ENCODE results near the gene TCP11. TPM values are rescaled to one million over a fixed set of nuclear protein-coding genes. Genes with fewer than 3 reads are reported as not detected.

Gene TCP11
- total and polyA plus RNA-seq, 3 experiments from 2014 or later, result not detected

DNA sequence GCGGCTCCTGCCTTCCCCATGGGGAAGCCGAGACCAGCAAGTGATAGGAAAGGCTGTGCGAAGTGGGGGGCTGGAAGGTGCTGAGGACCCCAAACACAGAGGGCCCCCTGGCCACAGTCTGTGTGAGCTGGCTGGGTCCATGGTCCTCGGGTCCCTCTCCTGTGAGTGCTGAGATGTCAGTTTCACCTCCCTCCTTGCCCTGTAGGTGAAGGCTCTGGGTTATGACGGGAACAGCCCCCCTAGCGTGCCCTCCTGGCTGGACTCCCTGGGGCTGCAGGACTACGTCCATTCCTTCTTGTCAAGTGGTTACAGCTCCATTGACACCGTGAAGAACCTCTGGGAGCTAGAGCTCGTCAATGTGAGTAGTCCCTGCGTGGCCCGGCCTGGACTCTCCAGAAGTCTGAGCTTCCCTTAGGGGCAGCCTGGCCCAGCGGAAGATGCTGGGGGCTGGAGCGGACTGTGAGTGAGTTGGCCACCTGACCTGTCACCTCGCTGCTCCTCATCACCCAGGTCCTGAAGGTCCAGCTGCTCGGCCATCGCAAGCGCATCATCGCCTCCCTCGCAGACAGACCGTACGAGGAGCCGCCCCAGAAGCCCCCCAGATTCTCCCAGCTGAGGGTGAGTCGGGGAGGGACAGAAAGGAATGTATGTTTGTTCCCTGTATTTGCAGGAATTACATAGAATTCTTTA lies 61.7 kb downstream of the TCP11 start:
- Mint-ChIP-seq H3K27ac (no peak overlapping the region), H3K36me3 (peaks cover 0 to 74% (median 13%) of the 10 kb centered on the region in 3 donors), H3K27me3 (no peaks in the 10 kb centered on the region), H3K9me3 (no peaks in the 10 kb centered on the region), H3K4me3 (no peak overlapping the region), H3K4me1 (no peaks in the 10 kb centered on the region)
- no peaks in the 10 kb centered on the region for H3K27me3 ChIP-seq (ENCODE audit: insufficient read depth, low read length, poor library complexity, severe bottlenecking)
- no peaks in the 10 kb centered on the region for H3K4me1 ChIP-seq (ENCODE audit: insufficient read depth, low read length)
- no peak overlapping the region for H3K4me3 ChIP-seq (ENCODE audit: low read length)
- ChIA-PET POLR2A (no interaction called here), CTCF (no interaction called here)
- no peaks in the 10 kb centered on the region for H3K9me3 ChIP-seq (ENCODE audit: low read length)
- H3K27ac ChIP-seq (ENCODE audit: low read depth, low read length), result no peak overlapping the region
- no peak for DNase-seq
- no peaks in the 10 kb centered on the region for H3K36me3 ChIP-seq (ENCODE audit: insufficient read depth, low read length)

DNA sequence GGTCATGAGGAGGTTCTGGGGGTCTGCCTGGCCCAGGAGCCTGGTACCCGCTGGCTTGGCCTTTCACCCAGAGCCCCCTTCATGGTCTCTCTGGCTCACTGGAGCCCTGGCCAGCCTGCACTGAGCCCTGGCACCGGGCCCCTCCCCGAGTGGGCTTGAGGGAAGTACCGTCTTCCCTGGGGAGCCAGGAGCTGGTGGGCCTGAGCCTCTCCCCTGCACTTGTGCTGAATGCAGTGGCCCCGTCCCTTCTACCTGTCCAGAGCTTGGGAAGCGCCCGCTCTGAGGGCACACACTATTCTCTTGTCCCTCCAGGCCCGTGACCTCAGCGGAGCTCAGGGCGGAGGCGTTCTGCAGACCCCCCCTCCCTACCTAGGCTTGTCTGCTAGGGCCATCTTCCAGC lies 62.2 kb downstream of the TCP11 start:
- no peak overlapping the region for H3K4me3 Mint-ChIP-seq
- Histone ChIP-seq H3K36me3 (ENCODE audit: insufficient read depth, low read length) (no peaks in the 10 kb centered on the region), H3K27me3 (ENCODE audit: insufficient read depth, low read length, poor library complexity, severe bottlenecking) (no peaks in the 10 kb centered on the region), H3K4me3 (ENCODE audit: low read length) (no peak overlapping the region), H3K4me1 (ENCODE audit: insufficient read depth, low read length) (no peaks in the 10 kb centered on the region), H3K27ac (ENCODE audit: low read depth, low read length) (no peak overlapping the region), H3K9me3 (ENCODE audit: low read length) (no peaks in the 10 kb centered on the region)
- no peak for DNase-seq
- no peak overlapping the region for H3K27ac Mint-ChIP-seq
- ChIA-PET POLR2A (no interaction called here), CTCF (no interaction called here)
- no peaks in the 10 kb centered on the region for H3K27me3 Mint-ChIP-seq
- no peaks in the 10 kb centered on the region for H3K4me1 Mint-ChIP-seq
- no peaks in the 10 kb centered on the region for H3K9me3 Mint-ChIP-seq
- peaks cover 0 to 76% (median 13%) of the 10 kb centered on the region in 3 donors for H3K36me3 Mint-ChIP-seq

DNA sequence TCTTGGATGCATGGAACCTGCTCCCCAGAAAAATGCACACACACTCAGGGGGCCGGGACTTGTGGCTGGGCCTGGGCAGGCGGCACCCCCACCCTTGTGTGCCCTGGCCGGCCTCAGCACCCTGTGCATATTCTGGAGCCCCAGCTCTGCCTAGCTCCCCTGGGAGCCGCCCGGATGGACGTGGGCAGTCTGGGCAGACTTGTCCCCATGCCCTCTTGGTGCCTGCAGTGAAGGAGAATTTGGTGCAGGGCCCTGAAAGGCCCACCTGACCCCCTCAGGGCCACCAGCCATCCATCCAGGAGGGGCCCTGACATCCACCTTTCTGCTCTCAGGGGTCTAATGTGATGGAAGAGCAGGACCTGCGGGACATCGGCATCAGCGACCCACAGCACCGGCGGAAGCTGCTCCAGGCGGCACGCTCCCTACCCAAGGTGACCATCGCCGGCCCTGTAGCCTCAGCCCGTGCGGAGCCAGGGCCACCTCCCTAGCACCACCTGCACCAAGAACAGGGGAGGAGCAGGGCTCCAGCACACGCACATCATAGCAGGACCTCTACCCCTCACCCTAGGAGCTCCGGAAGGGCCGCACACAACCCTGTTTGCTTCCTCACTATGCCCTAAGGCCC lies 62.8 kb downstream of the TCP11 start:
- Mint-ChIP-seq H3K36me3 (peaks cover 0 to 76% (median 13%) of the 10 kb centered on the region in 3 donors), H3K27me3 (no peaks in the 10 kb centered on the region), H3K9me3 (no peaks in the 10 kb centered on the region), H3K4me3 (no peak overlapping the region), H3K27ac (no peak overlapping the region), H3K4me1 (no peaks in the 10 kb centered on the region)
- no peak for DNase-seq
- Histone ChIP-seq H3K27ac (ENCODE audit: low read depth, low read length) (no peak overlapping the region), H3K27me3 (ENCODE audit: insufficient read depth, low read length, poor library complexity, severe bottlenecking) (no peaks in the 10 kb centered on the region), H3K9me3 (ENCODE audit: low read length) (no peaks in the 10 kb centered on the region), H3K36me3 (ENCODE audit: insufficient read depth, low read length) (no peaks in the 10 kb centered on the region), H3K4me3 (ENCODE audit: low read length) (no peak overlapping the region), H3K4me1 (ENCODE audit: insufficient read depth, low read length) (no peaks in the 10 kb centered on the region)
- POLR2A ChIA-PET, result no interaction called here
- CTCF ChIA-PET, result no interaction called here

DNA sequence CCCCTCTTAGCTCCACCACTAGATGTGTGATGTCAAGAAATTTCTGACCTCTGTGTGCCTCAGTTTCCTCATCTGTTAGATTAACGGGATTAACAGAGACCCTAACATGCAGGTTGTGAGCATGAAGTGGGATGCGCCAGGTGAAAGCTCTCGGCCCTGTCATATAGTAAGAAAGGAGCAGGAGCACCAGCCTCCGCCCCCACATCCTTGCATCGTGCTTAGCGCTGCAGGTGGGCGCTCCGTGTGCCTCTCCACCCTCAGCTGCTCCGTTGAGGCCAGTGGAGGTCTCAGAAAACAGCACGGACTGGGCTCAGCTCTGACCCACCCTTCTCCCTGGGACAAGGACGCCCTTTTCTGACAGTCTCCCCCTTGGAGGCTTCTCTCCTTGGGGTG lies 63.4 kb downstream of the TCP11 start:
- no peak overlapping the region for H3K27ac ChIP-seq (ENCODE audit: low read depth, low read length)
- ChIA-PET CTCF (no interaction called here), POLR2A (no interaction called here)
- no peaks in the 10 kb centered on the region for H3K27me3 ChIP-seq (ENCODE audit: insufficient read depth, low read length, poor library complexity, severe bottlenecking)
- no peak overlapping the region for H3K27ac Mint-ChIP-seq
- no peak overlapping the region for H3K4me3 ChIP-seq (ENCODE audit: low read length)
- no peaks in the 10 kb centered on the region for H3K4me1 ChIP-seq (ENCODE audit: insufficient read depth, low read length)
- no peak for DNase-seq
- H3K27me3 Mint-ChIP-seq, result no peaks in the 10 kb centered on the region
- no peaks in the 10 kb centered on the region for H3K36me3 ChIP-seq (ENCODE audit: insufficient read depth, low read length)
- no peak overlapping the region for H3K4me3 Mint-ChIP-seq
- H3K36me3 Mint-ChIP-seq, result peaks cover 0 to 72% (median 13%) of the 10 kb centered on the region in 3 donors
- H3K9me3 Mint-ChIP-seq, result no peaks in the 10 kb centered on the region
- H3K9me3 ChIP-seq (ENCODE audit: low read length), result no peaks in the 10 kb centered on the region
- no peaks in the 10 kb centered on the region for H3K4me1 Mint-ChIP-seq

DNA sequence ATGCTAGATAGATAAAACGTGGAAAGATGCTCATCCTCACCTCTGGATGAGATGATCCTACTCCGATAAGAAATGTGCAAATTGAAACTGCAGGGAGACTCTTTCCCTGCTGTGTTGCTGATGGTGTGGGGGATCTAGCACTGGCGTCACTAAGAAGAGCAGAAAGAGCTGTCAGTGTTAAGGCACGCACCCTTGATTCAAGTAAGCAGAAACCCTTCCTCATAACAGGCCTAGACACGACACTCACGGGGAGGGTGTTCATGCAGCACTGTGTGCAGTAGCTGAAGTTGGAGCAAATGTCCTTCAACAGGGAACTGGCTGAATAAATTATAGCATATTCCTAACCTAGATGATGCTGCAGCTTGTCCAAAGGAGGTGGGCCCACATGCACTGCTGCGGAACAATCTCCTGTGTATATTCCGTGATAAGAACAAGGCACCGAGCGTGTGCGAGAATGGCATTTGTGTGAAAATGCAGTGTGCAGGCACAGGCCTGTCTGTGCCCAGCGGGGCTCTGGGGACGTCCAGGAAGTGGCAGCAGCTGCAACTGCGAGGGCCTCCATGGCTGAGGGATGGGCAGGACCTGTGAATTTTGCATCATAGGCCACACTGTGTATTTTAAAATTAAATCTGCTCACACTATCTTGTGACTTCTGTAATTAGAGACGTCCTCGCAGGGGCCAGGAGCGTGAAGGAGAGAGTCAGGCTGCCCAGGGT lies 64.0 kb downstream of the TCP11 start:
- no peak overlapping the region for H3K4me3 ChIP-seq (ENCODE audit: low read length)
- no peaks in the 10 kb centered on the region for H3K4me1 ChIP-seq (ENCODE audit: insufficient read depth, low read length)
- Mint-ChIP-seq H3K4me3 (no peak overlapping the region), H3K27ac (no peak overlapping the region), H3K36me3 (peaks cover 0 to 69% (median 13%) of the 10 kb centered on the region in 3 donors), H3K4me1 (no peaks in the 10 kb centered on the region), H3K27me3 (no peaks in the 10 kb centered on the region), H3K9me3 (no peaks in the 10 kb centered on the region)
- POLR2A ChIA-PET, result no interaction called here
- no peaks in the 10 kb centered on the region for H3K27me3 ChIP-seq (ENCODE audit: insufficient read depth, low read length, poor library complexity, severe bottlenecking)
- H3K9me3 ChIP-seq (ENCODE audit: low read length), result no peaks in the 10 kb centered on the region
- H3K36me3 ChIP-seq (ENCODE audit: insufficient read depth, low read length), result no peaks in the 10 kb centered on the region
- CTCF ChIA-PET, result no interaction called here
- DNase-seq, result no peak
- no peak overlapping the region for H3K27ac ChIP-seq (ENCODE audit: low read depth, low read length)

DNA sequence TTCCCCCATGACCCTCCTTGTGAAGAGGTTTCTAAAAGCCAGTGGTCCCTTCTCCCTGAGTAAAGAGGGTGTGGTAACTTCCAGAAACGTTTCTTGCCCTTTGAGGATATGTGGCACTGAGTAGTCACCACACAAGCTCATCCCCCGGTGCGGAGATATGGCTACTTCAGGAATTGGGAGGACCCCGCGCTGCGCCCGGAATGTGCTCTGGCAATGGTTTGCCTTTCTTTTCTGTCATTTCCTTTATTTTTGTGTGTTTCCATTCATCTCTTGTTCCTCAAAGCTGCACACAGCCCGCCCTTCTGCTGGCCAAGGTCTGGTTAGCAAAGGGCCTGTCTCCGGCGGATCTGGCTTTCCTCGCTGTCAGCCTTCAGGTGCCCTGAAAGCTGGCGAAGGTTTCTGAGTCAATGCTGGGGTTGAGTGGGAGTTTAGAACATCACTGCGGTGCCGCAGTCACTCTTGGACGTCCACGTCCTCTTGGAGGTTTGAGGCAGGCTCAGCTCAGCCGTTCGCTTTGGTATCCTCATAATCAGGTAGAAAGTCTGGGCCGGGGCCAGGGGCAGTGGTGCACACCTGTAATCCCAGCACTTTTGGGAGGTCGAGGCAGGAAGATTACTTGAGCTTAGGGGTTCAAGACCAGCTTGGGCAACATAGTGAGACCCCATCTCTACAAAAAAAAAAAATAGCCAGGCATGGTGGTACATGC lies 67.2 kb downstream of the TCP11 start:
- no peak for DNase-seq
- H3K9me3 ChIP-seq (ENCODE audit: low read length), result no peaks in the 10 kb centered on the region
- ChIA-PET CTCF (no interaction called here), POLR2A (no interaction called here)
- no peaks in the 10 kb centered on the region for H3K36me3 ChIP-seq (ENCODE audit: insufficient read depth, low read length)
- H3K9me3 Mint-ChIP-seq, result no peaks in the 10 kb centered on the region
- no peaks in the 10 kb centered on the region for H3K27me3 Mint-ChIP-seq
- no peak overlapping the region for H3K4me3 ChIP-seq (ENCODE audit: low read length)
- H3K4me3 Mint-ChIP-seq, result no peak overlapping the region
- no peaks in the 10 kb centered on the region for H3K4me1 ChIP-seq (ENCODE audit: insufficient read depth, low read length)
- peaks cover 0 to 50% (median 13%) of the 10 kb centered on the region in 3 donors for H3K36me3 Mint-ChIP-seq
- no peaks in the 10 kb centered on the region for H3K4me1 Mint-ChIP-seq
- no peak overlapping the region for H3K27ac ChIP-seq (ENCODE audit: low read depth, low read length)
- H3K27me3 ChIP-seq (ENCODE audit: insufficient read depth, low read length, poor library complexity, severe bottlenecking), result no peaks in the 10 kb centered on the region
- no peak overlapping the region for H3K27ac Mint-ChIP-seq

DNA sequence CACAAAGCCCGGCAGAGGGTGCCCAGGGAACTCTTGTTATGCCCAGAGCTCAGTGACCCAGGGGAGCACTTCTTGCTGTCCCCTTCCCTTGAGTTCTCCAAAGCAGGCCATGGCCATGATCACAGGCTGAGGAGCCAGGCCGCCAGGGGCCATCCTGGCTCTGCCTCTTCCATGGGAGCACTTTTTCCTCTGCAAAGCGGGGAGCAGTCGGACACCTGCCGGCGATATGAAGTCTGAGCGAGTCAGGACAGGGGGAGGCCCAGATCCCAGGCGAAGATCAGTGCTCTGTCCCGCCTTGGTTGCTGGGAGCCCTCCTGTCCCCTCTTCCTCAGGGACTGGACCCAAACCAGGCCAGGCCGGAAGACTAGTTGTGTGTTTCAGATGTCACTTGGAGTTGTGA lies 67.9 kb downstream of the TCP11 start:
- no peaks in the 10 kb centered on the region for H3K36me3 ChIP-seq (ENCODE audit: insufficient read depth, low read length)
- H3K27me3 ChIP-seq (ENCODE audit: insufficient read depth, low read length, poor library complexity, severe bottlenecking), result no peaks in the 10 kb centered on the region
- peak in 1 of 5 donors; percentile 42 for DNase-seq
- ChIA-PET CTCF (no interaction called here), POLR2A (no interaction called here)
- H3K27ac ChIP-seq (ENCODE audit: low read depth, low read length), result no peak overlapping the region
- Mint-ChIP-seq H3K27ac (peak overlapping the region in 1 of 8 donors; percentile 50), H3K4me3 (no peak overlapping the region), H3K4me1 (no peaks in the 10 kb centered on the region), H3K36me3 (peaks cover 0 to 48% (median 15%) of the 10 kb centered on the region in 3 donors), H3K27me3 (no peaks in the 10 kb centered on the region), H3K9me3 (no peaks in the 10 kb centered on the region)
- no peaks in the 10 kb centered on the region for H3K4me1 ChIP-seq (ENCODE audit: insufficient read depth, low read length)
- H3K4me3 ChIP-seq (ENCODE audit: low read length), result no peak overlapping the region
- no peaks in the 10 kb centered on the region for H3K9me3 ChIP-seq (ENCODE audit: low read length)

DNA sequence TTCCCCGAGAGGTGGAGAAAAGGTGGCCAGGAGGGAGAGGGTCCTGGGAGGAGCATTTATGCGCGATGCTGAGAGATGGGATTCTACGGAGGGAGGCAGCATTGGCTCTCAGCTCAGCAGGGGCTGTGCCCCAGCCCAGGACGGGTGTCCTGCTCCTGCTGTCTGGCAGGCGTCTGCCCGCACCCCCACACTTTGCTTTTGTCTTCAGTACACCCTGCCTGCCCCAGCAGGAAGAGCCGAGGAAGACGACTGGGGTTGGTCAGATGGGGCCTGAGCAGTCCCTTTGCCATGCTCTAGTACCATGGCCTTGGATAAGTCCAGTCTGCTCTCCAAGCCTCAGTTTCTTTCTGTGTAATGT lies 68.5 kb downstream of the TCP11 start:
- no peaks in the 10 kb centered on the region for H3K27me3 ChIP-seq (ENCODE audit: insufficient read depth, low read length, poor library complexity, severe bottlenecking)
- H3K27me3 Mint-ChIP-seq, result no peaks in the 10 kb centered on the region
- H3K9me3 Mint-ChIP-seq, result no peaks in the 10 kb centered on the region
- no peak overlapping the region for H3K4me3 ChIP-seq (ENCODE audit: low read length)
- H3K36me3 Mint-ChIP-seq, result peaks cover 0 to 43% (median 15%) of the 10 kb centered on the region in 3 donors
- no peaks in the 10 kb centered on the region for H3K4me1 ChIP-seq (ENCODE audit: insufficient read depth, low read length)
- H3K4me1 Mint-ChIP-seq, result no peaks in the 10 kb centered on the region
- no peak for DNase-seq
- ChIA-PET CTCF (no interaction called here), POLR2A (interaction anchor here (0.6 kb wide), 1 partner anchor 201 kb away, joined by 7 read pairs; no protein-coding TSS in a partner anchor)
- peak overlapping the region in 1 of 8 donors; percentile 50 for H3K27ac Mint-ChIP-seq
- no peaks in the 10 kb centered on the region for H3K9me3 ChIP-seq (ENCODE audit: low read length)
- H3K36me3 ChIP-seq (ENCODE audit: insufficient read depth, low read length), result no peaks in the 10 kb centered on the region
- H3K27ac ChIP-seq (ENCODE audit: low read depth, low read length), result no peak overlapping the region
- H3K4me3 Mint-ChIP-seq, result no peak overlapping the region

Measured in CD8-positive, alpha-beta memory T cell (primary cell).